ENCODE data around the gene GALNT10. TPM values are rescaled to one million over a fixed set of nuclear protein-coding genes. Genes with fewer than 3 reads are reported as not detected.
A peak's percentile ranks its signal among the peaks of the same experiment; 100 is the strongest.

GALNT10 gene
- total RNA-seq, 2 donors from 2014 or later = 34.7 to 40.4 TPM

DNA sequence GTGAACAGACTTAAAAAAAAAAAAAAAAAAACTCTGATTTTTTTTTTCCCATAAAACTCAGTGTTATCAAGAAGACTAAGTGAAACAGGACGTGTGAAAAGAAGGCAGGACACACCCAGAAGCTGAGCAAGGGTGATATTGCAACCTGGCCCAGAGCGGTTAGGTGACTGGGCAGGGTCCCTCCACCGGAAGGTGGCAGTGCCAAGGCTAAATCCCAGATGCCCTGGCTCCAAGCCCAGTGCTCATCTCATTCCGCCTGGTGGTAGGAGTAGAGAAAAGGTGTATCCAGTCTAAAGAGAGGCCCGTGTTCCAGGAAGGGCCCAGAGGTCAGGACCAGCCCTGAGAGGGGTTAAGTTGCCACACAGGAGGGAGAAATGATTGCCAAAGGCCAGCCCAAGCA, 203.8 kb downstream of the GALNT10 start:
- H3K27ac Mint-ChIP-seq = no peak overlapping the region
- ATAC-seq (no peak), DNase-seq (no peak)
- H3K27me3 Mint-ChIP-seq = no peaks in the 10 kb centered on the region
- H3K4me3 Mint-ChIP-seq = no peak overlapping the region
- H3K4me1 Mint-ChIP-seq = peaks cover 6% of the 10 kb centered on the region
- peaks cover 8% of the 10 kb centered on the region for H3K36me3 Mint-ChIP-seq (ENCODE audit: low read depth)
- no peaks in the 10 kb centered on the region for H3K9me3 ChIP-seq (ENCODE audit: control insufficient read depth, low read length, poor library complexity, severe bottlenecking)

DNA sequence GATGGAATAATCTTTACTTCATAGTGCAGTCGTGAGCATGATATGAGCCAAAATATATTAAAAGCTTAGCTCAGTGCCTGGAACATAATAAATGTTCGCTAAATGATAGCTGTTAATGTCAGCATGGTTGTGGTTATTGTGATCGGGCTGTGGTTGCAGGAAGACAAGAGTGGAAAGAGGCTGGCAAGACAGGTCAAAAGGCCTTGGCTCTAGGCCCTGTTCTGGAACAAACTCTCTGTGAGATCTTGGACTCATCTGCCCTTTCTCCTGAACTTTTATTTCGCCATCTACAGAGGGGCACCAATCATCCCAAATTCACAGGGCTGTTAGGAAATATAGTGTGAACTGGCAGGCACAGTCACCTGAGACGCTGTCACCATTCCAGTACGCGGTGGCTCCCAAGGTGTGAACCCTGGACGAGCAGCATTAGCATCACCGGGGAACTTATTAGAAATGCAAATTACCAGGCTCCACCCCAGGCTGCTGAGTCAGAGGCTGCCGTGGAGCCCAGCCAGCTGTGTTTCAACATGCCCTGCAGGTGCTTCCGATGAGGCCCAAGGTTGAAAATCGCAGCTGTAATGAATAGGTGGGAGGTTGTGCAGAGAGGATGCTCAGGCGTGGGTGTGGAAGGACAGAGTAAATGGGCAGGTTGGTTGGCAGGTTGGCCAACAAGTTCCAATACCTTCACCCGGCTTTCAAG, 205.0 kb downstream of the GALNT10 start:
- Mint-ChIP-seq H3K27ac (no peak overlapping the region), H3K4me1 (peaks cover 6% of the 10 kb centered on the region), H3K4me3 (no peak overlapping the region)

GRCh38 chr5:154396128-154396527, 205.6 kb downstream of the GALNT10 start:
- H3K36me3 Mint-ChIP-seq (ENCODE audit: low read depth) = peaks cover 8% of the 10 kb centered on the region
- no peak for ATAC-seq

More for the DNA sequence above, 205.0 kb downstream of the GALNT10 start:
- H3K9me3 ChIP-seq (ENCODE audit: control insufficient read depth, low read length, poor library complexity, severe bottlenecking) = no peaks in the 10 kb centered on the region
- ATAC-seq (no peak), DNase-seq (no peak)
- H3K27me3 Mint-ChIP-seq = no peaks in the 10 kb centered on the region
- peaks cover 8% of the 10 kb centered on the region for H3K36me3 Mint-ChIP-seq (ENCODE audit: low read depth)

DNA sequence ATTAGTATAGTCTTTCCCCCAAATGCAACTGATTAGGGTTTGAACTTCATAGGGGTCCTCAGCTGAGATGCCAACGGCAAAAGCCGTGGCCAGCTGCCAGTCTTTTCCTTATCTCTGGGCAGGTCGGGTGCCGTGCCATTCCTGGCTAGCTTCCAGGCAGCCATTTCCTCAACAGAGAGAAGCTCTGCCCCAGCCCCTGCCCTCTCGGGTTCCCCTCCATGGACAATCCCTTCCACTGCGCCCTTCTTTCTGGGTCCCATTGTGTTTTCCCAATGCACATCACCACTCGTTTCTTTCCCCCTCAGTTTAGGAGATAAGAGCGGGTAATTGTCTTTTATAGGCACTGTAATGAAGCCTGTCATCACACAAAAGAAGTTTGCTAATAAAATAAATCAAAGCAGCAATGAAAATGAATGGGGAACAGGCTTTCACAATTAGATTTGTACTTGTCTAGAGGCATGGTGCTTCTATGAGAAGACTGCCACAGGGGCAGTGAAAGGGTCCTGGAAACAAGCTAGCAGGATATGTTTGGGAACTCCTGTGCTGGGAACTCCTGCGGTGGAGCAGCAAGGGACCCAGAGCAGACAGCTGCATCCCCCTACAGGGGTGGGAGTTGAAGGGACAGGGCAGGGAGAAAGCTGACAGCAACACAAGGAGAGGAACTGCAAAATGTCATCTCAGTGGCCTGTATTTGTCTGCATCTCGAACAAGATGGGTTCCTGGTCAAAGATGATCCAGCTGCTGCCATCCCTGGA, 207.3 kb downstream of the GALNT10 start:
- H3K27ac Mint-ChIP-seq = peak overlapping the region; percentile 29
- H3K4me3 Mint-ChIP-seq = no peak overlapping the region
- H3K4me1 Mint-ChIP-seq = peaks cover 11% of the 10 kb centered on the region
- no peaks in the 10 kb centered on the region for H3K27me3 Mint-ChIP-seq
- no peaks in the 10 kb centered on the region for H3K9me3 ChIP-seq (ENCODE audit: control insufficient read depth, low read length, poor library complexity, severe bottlenecking)
- DNase-seq (no peak), ATAC-seq (no peak)
- peaks cover 8% of the 10 kb centered on the region for H3K36me3 Mint-ChIP-seq (ENCODE audit: low read depth)

More at GRCh38 chr5:154396128-154396527, 205.6 kb downstream of the GALNT10 start:
- no peak overlapping the region for H3K27ac Mint-ChIP-seq
- no peak overlapping the region for H3K4me3 Mint-ChIP-seq
- no peaks in the 10 kb centered on the region for H3K9me3 ChIP-seq (ENCODE audit: control insufficient read depth, low read length, poor library complexity, severe bottlenecking)
- no peaks in the 10 kb centered on the region for H3K27me3 Mint-ChIP-seq
- H3K4me1 Mint-ChIP-seq = peaks cover 6% of the 10 kb centered on the region
- no peak for DNase-seq

DNA sequence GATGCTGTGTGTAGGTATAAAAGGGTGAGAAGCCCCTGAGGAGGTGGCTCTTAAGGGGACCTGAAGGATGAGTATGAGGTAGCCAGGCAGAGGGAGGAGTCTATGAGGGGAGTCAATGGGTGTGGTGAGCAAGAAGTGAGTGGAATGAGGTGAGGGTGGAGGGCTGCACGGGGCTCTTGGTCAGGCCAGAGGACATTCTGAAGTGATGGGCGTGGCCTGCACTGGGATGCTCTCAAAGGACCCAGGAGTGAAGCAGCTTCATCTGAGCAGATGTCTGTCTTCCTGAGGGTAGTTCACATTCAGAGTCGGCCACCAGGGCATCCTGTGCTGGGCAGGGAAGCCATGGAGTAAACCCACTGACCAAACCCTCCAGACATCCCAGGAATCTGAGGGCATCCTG, 210.1 kb downstream of the GALNT10 start:
- H3K9me3 ChIP-seq (ENCODE audit: control insufficient read depth, low read length, poor library complexity, severe bottlenecking) = no peaks in the 10 kb centered on the region
- no peak overlapping the region for H3K4me3 Mint-ChIP-seq
- peaks cover 5% of the 10 kb centered on the region for H3K36me3 Mint-ChIP-seq (ENCODE audit: low read depth)
- H3K27ac Mint-ChIP-seq = peak overlapping the region; percentile 21
- no peaks in the 10 kb centered on the region for H3K27me3 Mint-ChIP-seq
- peaks cover 24% of the 10 kb centered on the region for H3K4me1 Mint-ChIP-seq
- DNase-seq = no peak
- ATAC-seq = no peak

DNA sequence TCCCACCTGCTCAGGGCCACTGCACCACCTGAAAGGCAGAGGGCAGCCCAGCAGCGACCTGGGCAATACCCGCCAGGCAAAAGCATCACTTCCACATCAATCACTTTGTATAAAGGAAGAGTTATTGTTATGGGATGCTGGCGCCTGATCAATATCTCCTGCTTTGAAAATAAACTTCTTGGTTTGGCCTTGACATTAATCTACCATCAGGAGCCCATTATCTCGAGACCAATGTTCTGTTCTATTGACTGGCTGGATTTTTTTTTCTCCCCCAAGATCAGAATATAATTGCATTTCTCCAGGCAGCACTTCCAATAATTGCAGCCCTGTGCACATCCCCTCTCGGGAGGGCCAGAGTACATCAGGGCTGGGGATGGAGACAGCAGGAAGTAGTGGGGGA, 210.8 kb downstream of the GALNT10 start:
- Mint-ChIP-seq H3K4me3 (no peak overlapping the region), H3K4me1 (peaks cover 21% of the 10 kb centered on the region), H3K36me3 (ENCODE audit: low read depth) (no peaks in the 10 kb centered on the region), H3K27ac (no peak overlapping the region), H3K27me3 (no peaks in the 10 kb centered on the region)
- ATAC-seq (no peak), DNase-seq (no peak)
- H3K9me3 ChIP-seq (ENCODE audit: control insufficient read depth, low read length, poor library complexity, severe bottlenecking) = no peaks in the 10 kb centered on the region

GRCh38 chr5:154401931-154402330, 211.4 kb downstream of the GALNT10 start:
- Mint-ChIP-seq H3K36me3 (ENCODE audit: low read depth) (no peaks in the 10 kb centered on the region), H3K27ac (peak overlapping the region; percentile 19), H3K27me3 (no peaks in the 10 kb centered on the region), H3K4me3 (no peak overlapping the region), H3K4me1 (peaks cover 21% of the 10 kb centered on the region)
- H3K9me3 ChIP-seq (ENCODE audit: control insufficient read depth, low read length, poor library complexity, severe bottlenecking) = no peaks in the 10 kb centered on the region
- DNase-seq (no peak), ATAC-seq (no peak)

- no peaks in the 10 kb centered on the region for H3K36me3 Mint-ChIP-seq (ENCODE audit: low read depth)
- peaks cover 21% of the 10 kb centered on the region for H3K4me1 Mint-ChIP-seq
- no peaks in the 10 kb centered on the region for H3K27me3 Mint-ChIP-seq
- no peaks in the 10 kb centered on the region for H3K9me3 ChIP-seq (ENCODE audit: control insufficient read depth, low read length, poor library complexity, severe bottlenecking)
- peak overlapping the region; percentile 19 for H3K27ac Mint-ChIP-seq
- no peak overlapping the region for H3K4me3 Mint-ChIP-seq
- no peak for DNase-seq
- no peak for ATAC-seq
Observed at GRCh38 chr5:154402611-154403010, 212.1 kb downstream of the GALNT10 start.

DNA sequence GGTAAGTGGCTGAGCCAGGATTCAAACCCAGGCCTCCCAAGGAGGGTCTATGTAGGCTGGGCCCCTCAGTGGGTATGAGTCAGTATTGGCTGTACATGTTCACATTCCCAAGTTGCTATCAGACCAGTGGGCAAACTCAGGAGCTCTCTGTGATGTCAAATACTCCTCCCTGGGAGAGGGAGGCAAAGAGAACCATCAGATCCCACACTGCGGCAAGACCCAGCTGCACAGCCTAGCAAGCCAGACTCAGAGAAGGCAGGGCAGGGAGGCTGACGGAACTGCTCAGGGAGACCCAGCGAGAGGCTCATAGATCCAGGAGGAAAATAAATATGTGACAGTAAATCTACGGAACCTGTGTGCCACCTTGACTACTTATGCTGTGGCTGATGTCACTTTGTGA, 212.7 kb downstream of the GALNT10 start:
- Mint-ChIP-seq H3K4me3 (no peak overlapping the region), H3K27ac (no peak overlapping the region), H3K27me3 (no peaks in the 10 kb centered on the region), H3K4me1 (peaks cover 21% of the 10 kb centered on the region), H3K36me3 (ENCODE audit: low read depth) (no peaks in the 10 kb centered on the region)
- no peaks in the 10 kb centered on the region for H3K9me3 ChIP-seq (ENCODE audit: control insufficient read depth, low read length, poor library complexity, severe bottlenecking)
- ATAC-seq (no peak), DNase-seq (no peak)

DNA sequence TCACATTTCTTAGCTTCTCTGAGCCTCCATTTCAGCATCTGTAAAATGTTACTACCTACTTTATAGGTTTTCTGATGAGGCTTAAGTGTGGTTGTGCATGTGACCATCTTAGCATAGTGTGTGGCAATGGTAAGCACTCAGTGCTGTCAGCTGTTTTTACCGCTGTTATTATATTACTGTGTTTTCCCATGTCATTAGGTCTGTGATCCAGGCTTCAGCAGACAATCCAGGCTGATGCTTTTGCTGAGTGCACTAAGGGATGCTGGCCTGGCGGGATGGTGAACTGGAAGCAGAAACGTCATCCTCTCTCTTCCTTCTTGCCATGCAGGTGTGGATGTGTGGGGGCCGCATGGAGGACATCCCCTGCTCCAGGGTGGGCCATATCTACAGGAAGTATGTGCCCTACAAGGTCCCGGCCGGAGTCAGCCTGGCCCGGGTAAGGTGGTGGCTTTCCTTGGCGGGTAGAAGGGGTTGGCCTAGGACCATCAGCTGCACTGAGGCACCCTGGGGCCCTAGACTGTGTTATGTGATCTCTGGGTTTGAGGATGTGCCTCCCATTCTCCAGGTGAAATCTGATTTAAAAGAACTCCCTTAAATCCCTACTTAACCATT, 213.3 kb downstream of the GALNT10 start:
- no peaks in the 10 kb centered on the region for H3K9me3 ChIP-seq (ENCODE audit: control insufficient read depth, low read length, poor library complexity, severe bottlenecking)
- ATAC-seq = no peak
- Mint-ChIP-seq H3K4me1 (peaks cover 19% of the 10 kb centered on the region), H3K36me3 (ENCODE audit: low read depth) (no peaks in the 10 kb centered on the region), H3K27me3 (no peaks in the 10 kb centered on the region), H3K4me3 (peak overlapping the region; percentile 66), H3K27ac (peak overlapping the region; percentile 37)
- DNase-seq = no peak

- ATAC-seq (peak; percentile 98), DNase-seq (peak; percentile 44 to 59 (median 47))
- Mint-ChIP-seq H3K4me1 (peaks cover 18% of the 10 kb centered on the region), H3K4me3 (peak overlapping the region; percentile 59), H3K36me3 (ENCODE audit: low read depth) (no peaks in the 10 kb centered on the region), H3K27me3 (no peaks in the 10 kb centered on the region), H3K27ac (peak overlapping the region; percentile 37)
- no peaks in the 10 kb centered on the region for H3K9me3 ChIP-seq (ENCODE audit: control insufficient read depth, low read length, poor library complexity, severe bottlenecking)
Observed at GRCh38 chr5:154405078-154405792, 214.7 kb downstream of the GALNT10 start.

GRCh38 chr5:154406231-154406630, 215.7 kb downstream of the GALNT10 start:
- H3K9me3 ChIP-seq (ENCODE audit: control insufficient read depth, low read length, poor library complexity, severe bottlenecking) = no peaks in the 10 kb centered on the region
- ATAC-seq = no peak
- no peak overlapping the region for H3K4me3 Mint-ChIP-seq
- H3K36me3 Mint-ChIP-seq (ENCODE audit: low read depth) = no peaks in the 10 kb centered on the region
- no peak overlapping the region for H3K27ac Mint-ChIP-seq
- H3K4me1 Mint-ChIP-seq = peaks cover 18% of the 10 kb centered on the region
- no peak for DNase-seq
- no peaks in the 10 kb centered on the region for H3K27me3 Mint-ChIP-seq

GRCh38 chr5:154406826-154407225, 216.3 kb downstream of the GALNT10 start:
- H3K4me3 Mint-ChIP-seq = no peak overlapping the region
- H3K36me3 Mint-ChIP-seq (ENCODE audit: low read depth) = no peaks in the 10 kb centered on the region
- H3K27me3 Mint-ChIP-seq = no peaks in the 10 kb centered on the region
- ATAC-seq (no peak), DNase-seq (no peak)
- H3K9me3 ChIP-seq (ENCODE audit: control insufficient read depth, low read length, poor library complexity, severe bottlenecking) = no peaks in the 10 kb centered on the region
- H3K4me1 Mint-ChIP-seq = peaks cover 20% of the 10 kb centered on the region
- H3K27ac Mint-ChIP-seq = no peak overlapping the region

Data from T-helper 17 cell (primary cell).